HCT116 (cell line): ENCODE measurements around the gene CYP3A7. TPM values are rescaled to one million over a fixed set of nuclear protein-coding genes. Genes with fewer than 3 reads are reported as not detected.

ENCODE experiments used
- ATAC-seq: fragments of 200-7000 bp; cut with Tn5 transposase; 2 replicates; pipeline ENCODE4 v1.9.1; 2020; ENCODE audit warnings: mild to moderate bottlenecking, moderate library complexity
- BruUV-seq: library from RNA; stranded (reverse); fragments of 400-500 nt; replicated peaks from 2 replicates; lab custom pipeline; 2021; lab: Mats Ljungman, UMichigan
- CTCF ChIA-PET: fragments of 300-600 bp; sonication (Branson Sonifier 250); formaldehyde crosslinking; loops from one replicate; lab custom pipeline; 2021; ENCODE audit warnings: antibody characterized with exemption; lab: Charles Lee
- POLR2A ChIA-PET: fragments of 300-600, 350-600 bp; sonication (Branson Sonifier 250); formaldehyde crosslinking; loops from one replicate; lab custom pipeline; 2021; ENCODE audit warnings: antibody characterized with exemption; lab: Charles Lee
- RAD21 ChIA-PET, 2 experiments: fragments of 300-600 bp; sonication (Branson Sonifier 250); formaldehyde crosslinking; loops; one replicate each; lab custom pipeline; 2023; ENCODE audit warnings: low total read pairs in 2 of 2; ENCODE audit not compliant: uncharacterized antibody in 2 of 2, unreplicated experiment in 2 of 2, low non-redundant PET in 1 of 2; lab: Charles Lee
- DNase-seq: peaks from one replicate; pipeline ENCODE4 v3.0.0-alpha.2; 2010; ENCODE audit warnings: low read depth, low spot score
- H2AFZ ChIP-seq: fragments of 200-600 bp; shearing (Covaris generic), sonication (generic); 2 replicates; pipeline ENCODE4 v1.6.1; 2017; ENCODE audit warnings: low read depth, mixed run types, mixed read lengths, antibody characterized with exemption, low read length; ENCODE audit not compliant: poor library complexity, severe bottlenecking
- H3K27ac ChIP-seq: 2 replicates; pipeline ENCODE4 v1.5.1; 2012; ENCODE audit warnings: low read depth, low read length
- H3K27me3 ChIP-seq: fragments of 200-600 bp; sonication (generic); 2 replicates; pipeline ENCODE4 v1.6.1; 2016; ENCODE audit warnings: mixed run types, low read length, mixed read lengths; ENCODE audit not compliant: insufficient read depth
- H3K36me3 ChIP-seq, 2 experiments: fragments of 200-500 bp in 1 of 2; fragments of 200-600 bp in 1 of 2; sonication (Bioruptor generic) in 1 of 2; sonication (generic) in 1 of 2; 2 replicates each; pipeline versions ENCODE4 v1.5.1 to v1.6.1; 2014 to 2016; ENCODE audit warnings: low read length in 2 of 2, inconsistent platforms in 1 of 2, mixed read lengths in 1 of 2, mixed run types in 1 of 2; ENCODE audit not compliant: insufficient read depth in 2 of 2, control insufficient read depth in 1 of 2
- H3K4me1 ChIP-seq, 2 experiments: fragments of 200-600 bp in 1 of 2; sonication (generic) in 1 of 2; 2 replicates each; pipeline versions ENCODE4 v1.5.1 to v1.6.1; 2012 to 2017; ENCODE audit warnings: low read length in 2 of 2, inconsistent platforms in 1 of 2, mild to moderate bottlenecking in 1 of 2, mixed read lengths in 1 of 2, mixed run types in 1 of 2, moderate library complexity in 1 of 2; ENCODE audit not compliant: insufficient read depth in 2 of 2, control insufficient read depth in 1 of 2
- H3K4me2 ChIP-seq: fragments of 200-600 bp; sonication (generic); 2 replicates; pipeline ENCODE4 v1.6.1; 2017; ENCODE audit warnings: mixed run types, low read length, mixed read lengths
- H3K4me3 ChIP-seq, 2 experiments: fragments of 200-600 bp in 1 of 2; sonication (generic) in 1 of 2; replicated peaks in 1 of 2; 2 replicates each; pipeline ENCODE4 v1.5.1; 2011 to 2016; ENCODE audit warnings: low read length in 2 of 2, control low read depth in 1 of 2, low read depth in 1 of 2, mild to moderate bottlenecking in 1 of 2, mixed read lengths in 1 of 2, mixed run types in 1 of 2
- H3K79me2 ChIP-seq: fragments of 200-600 bp; sonication (generic); 2 replicates; pipeline ENCODE4 v1.6.1; 2017; ENCODE audit warnings: mild to moderate bottlenecking, mixed run types, low read length, moderate library complexity, mixed read lengths; ENCODE audit not compliant: insufficient read depth
- H3K9ac ChIP-seq: fragments of 200-600 bp; sonication (generic); 2 replicates; pipeline ENCODE4 v1.6.1; 2016; ENCODE audit warnings: low read length, mixed read lengths
- H3K9me2 ChIP-seq: fragments of 200-600 bp; sonication (generic), shearing (Covaris generic); 2 replicates; pipeline ENCODE4 v1.6.1; 2017; ENCODE audit warnings: mixed run types, mild to moderate bottlenecking, moderate library complexity; ENCODE audit not compliant: insufficient read depth
- H3K9me3 ChIP-seq, 2 experiments: fragments of 200-500 bp in 1 of 2; fragments of 200-600 bp in 1 of 2; sonication (Bioruptor generic) in 1 of 2; sonication (generic) in 1 of 2; 2 replicates each; pipeline ENCODE4 v1.6.1; 2014 to 2017; ENCODE audit warnings: low read length in 2 of 2, mixed read lengths in 2 of 2, inconsistent platforms in 1 of 2, low read depth in 1 of 2, mild to moderate bottlenecking in 1 of 2, mixed run types in 1 of 2, moderate library complexity in 1 of 2; ENCODE audit not compliant: control insufficient read depth in 1 of 2, insufficient read depth in 1 of 2
- H4K20me1 ChIP-seq: fragments of 200-600 bp; sonication (generic), shearing (Covaris generic); 2 replicates; pipeline ENCODE4 v1.6.1; 2017; ENCODE audit warnings: mixed run types, mild to moderate bottlenecking, moderate library complexity; ENCODE audit not compliant: insufficient read depth
- CEBPB ChIP-seq: IDR thresholded peaks from 2 replicates; pipeline ENCODE4 v1.6.1; 2012; ENCODE audit warnings: low read depth
- CTCF ChIP-seq, 3 experiments: fragments of 200-600 bp in 1 of 3; sonication (generic) in 1 of 3; IDR thresholded peaks in 2 of 3; conservative IDR thresholded peaks in 1 of 3; 2 replicates each; pipeline ENCODE4 v1.5.1; 2012 to 2017; ENCODE audit warnings: low read depth in 2 of 3, low read length in 2 of 3, antibody characterized with exemption in 1 of 3, borderline replicate concordance in 1 of 3, control low read depth in 1 of 3, mild to moderate bottlenecking in 1 of 3, mixed read lengths in 1 of 3, mixed run types in 1 of 3, moderate library complexity in 1 of 3; ENCODE audit not compliant: insufficient read depth in 1 of 3
- EGR1 ChIP-seq: IDR thresholded peaks from 2 replicates; pipeline ENCODE4 v1.6.1; 2012; ENCODE audit warnings: low read depth
- ELF1 ChIP-seq: IDR thresholded peaks from 2 replicates; pipeline ENCODE4 v1.6.1; 2012; ENCODE audit warnings: low read depth, borderline replicate concordance
- EZH2 ChIP-seq: fragments of 200-600 bp; sonication (generic); IDR thresholded peaks from 2 replicates; pipeline ENCODE4 v1.6.1; 2017; ENCODE audit warnings: antibody characterized with exemption, mixed run types
- POLR2A ChIP-seq: IDR thresholded peaks from 2 replicates; pipeline ENCODE4 v1.7.0; 2011; ENCODE audit warnings: borderline replicate concordance; ENCODE audit not compliant: insufficient read depth, insufficient read length; ENCODE audit errors: extremely low read depth
- SRF ChIP-seq: IDR thresholded peaks from 2 replicates; pipeline ENCODE4 v1.6.1; 2012; ENCODE audit warnings: low read depth
- TCF7L2 ChIP-seq: IDR thresholded peaks from 2 replicates; pipeline ENCODE4 v1.7.0; 2011; ENCODE audit warnings: borderline replicate concordance, inconsistent platforms; ENCODE audit not compliant: insufficient read depth, insufficient read length; ENCODE audit errors: extremely low read depth
- ZNF274 ChIP-seq: fragments of 200-500 bp; sonication (Bioruptor generic); IDR thresholded peaks from 2 replicates; pipeline ENCODE4 v1.6.1; 2014; ENCODE audit warnings: mild to moderate bottlenecking, low read depth, low read length, inconsistent platforms
- intact Hi-C: fragments of 100-400 bp; cut with micrococcal nuclease; formaldehyde crosslinking; loops from 2 replicates; pipeline ENCODE4 v1.10.0; 2022
- total RNA-seq: library from RNA; stranded (reverse); gene quantifications from one replicate; pipeline ENCODE4 v1.2.1, GENCODE V29; 2021; ENCODE audit not compliant: unreplicated experiment
- TF ChIP-seq, protein P1 (sequence below): IDR thresholded peaks from 2 replicates; pipeline ENCODE4 v1.6.1; 2012

The CYP3A7 gene
- total RNA-seq, 1 experiment from 2014 or later, result not detected

- no peaks in the 10 kb centered on the region for H3K9me2 ChIP-seq
- no peaks in the 10 kb centered on the region for H3K4me1 ChIP-seq
- H3K27ac ChIP-seq, result no peak overlapping the region
- POLR2A ChIA-PET, result no interaction called here
- intact Hi-C loops, result no loop called here
- BruUV-seq, result no TSS peak
- no peak for ATAC-seq
- no peaks in the 10 kb centered on the region for H3K9me3 ChIP-seq
- no peaks in the 10 kb centered on the region for H4K20me1 ChIP-seq
- no peaks in the 10 kb centered on the region for H3K27me3 ChIP-seq
- H3K36me3 ChIP-seq, result no peaks in the 10 kb centered on the region
- TF ChIP-seq POLR2A (no peak), CTCF (IDR thresholded peaks at IDR 0.05 in 2 of 3, conservative IDR thresholded peaks at IDR 0.05 in 1 of 3; ENCODE audit: borderline replicate concordance in 1 of 3, insufficient read depth in 1 of 3, low read depth in 2 of 3, low read length in 2 of 3) (no peak), CEBPB (no peak), ZNF274 (no peak), EZH2 (no peak), ELF1 (no peak), EGR1 (no peak), TCF7L2 (no peak), SRF (no peak)
- TF ChIP-seq, protein P1, sequence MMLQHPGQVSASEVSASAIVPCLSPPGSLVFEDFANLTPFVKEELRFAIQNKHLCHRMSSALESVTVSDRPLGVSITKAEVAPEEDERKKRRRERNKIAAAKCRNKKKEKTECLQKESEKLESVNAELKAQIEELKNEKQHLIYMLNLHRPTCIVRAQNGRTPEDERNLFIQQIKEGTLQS, result no peak
- TF ChIP-seq, all 23 proteins: peak for 0
- Histone ChIP-seq H3K4me3 (no peak overlapping the region), H3K9ac (no peak overlapping the region), H3K79me2 (no peaks in the 10 kb centered on the region), H2AFZ (no peak overlapping the region), H3K4me2 (no peak overlapping the region)
- RAD21 ChIA-PET, result no interaction called here
- no peak for DNase-seq
- CTCF ChIA-PET, result no interaction called here
These were observed 14.0 kb downstream of the CYP3A7 start for GRCh38 chr7:99720800-99721595.
